Transverse colon (tissue), 4 donors: Measurements from ENCODE around the gene RPL18A. TPM values are rescaled to one million over a fixed set of nuclear protein-coding genes. Genes with fewer than 3 reads are reported as not detected.

Experiments used
- DNase-seq: peaks from one replicate; pipeline ENCODE4 v3.0.0-alpha.2; 2019
- H3K27ac ChIP-seq, 4 donors: fragments of 200-600 bp; sonication (generic); 2 replicates each; pipeline ENCODE4 v1.5.1; 2016 to 2018; ENCODE audit warnings: inconsistent platforms in 4 of 4
- H3K27me3 ChIP-seq: fragments of 200-600 bp; sonication (generic); 2 replicates; pipeline ENCODE4 v1.5.1; 2017; ENCODE audit warnings: inconsistent platforms
- H3K36me3 ChIP-seq, 4 donors: fragments of 200-600 bp; sonication (generic); 2 replicates each; pipeline ENCODE4 v1.5.1; 2017 to 2019; ENCODE audit warnings: inconsistent platforms in 4 of 4
- H3K4me1 ChIP-seq, 4 donors: fragments of 200-600 bp; sonication (generic); 2 replicates each; pipeline ENCODE4 v1.5.1; 2017 to 2020; ENCODE audit warnings: inconsistent platforms in 4 of 4
- H3K4me3 ChIP-seq, 4 donors: fragments of 200-600 bp; sonication (generic); 1 replicate in 1 of 4; 2 replicates in 3 of 4; pipeline versions ENCODE4 v1.5.1 to v1.6.1; 2017 to 2019; ENCODE audit warnings: inconsistent platforms in 4 of 4
- H3K9me3 ChIP-seq, 2 donors: fragments of 200-600 bp; sonication (generic); 2 replicates each; pipeline ENCODE4 v1.5.1; 2017 to 2019; ENCODE audit warnings: inconsistent platforms in 2 of 2
- EP300 ChIP-seq: sonication (generic); formaldehyde crosslinking; IDR thresholded peaks from one replicate; pipeline ENCODE4 v1.6.1; 2017; ENCODE audit warnings: antibody characterized with exemption, low read depth
- POLR2A ChIP-seq: fragments of 450-650 bp; IDR thresholded peaks from one replicate; pipeline ENCODE4 v1.6.1; 2016; ENCODE audit warnings: antibody characterized with exemption, mild to moderate bottlenecking, moderate library complexity
- POLR2AphosphoS5 ChIP-seq, 3 donors: sonication (generic); formaldehyde crosslinking; IDR thresholded peaks; one replicate each; pipeline ENCODE4 v1.6.1; 2016; ENCODE audit warnings: antibody characterized with exemption in 3 of 3
- WGBS, 2 donors: methylation state at CpG; one replicate each; pipeline ENCODE4 v1.1.5; 2018; ENCODE audit warnings: low coverage in 1 of 2; 5-methylcytosine and 5-hydroxymethylcytosine counted together
- in situ Hi-C, 4 donors: fragments of 200-750 bp; cut with MboI; loops; one replicate each; pipeline versions ENCODE4 v1.15.0 to v1.15.1; 2017; ENCODE audit warnings: low sequenced_read_pairs in 3 of 4, low pct_ligation_motif_present in 1 of 4, low pct_unique_long_range_greater_than_20kb in 1 of 4
- intact Hi-C: fragments of 100-400 bp; cut with DNase I; formaldehyde crosslinking; loops from one replicate; pipeline ENCODE4 v1.15.1; 2023; ENCODE audit warnings: low total_unique reads
- total RNA-seq, 4 donors: library from RNA; depleted of rRNA; stranded (reverse); fragments of >200 nt; gene quantifications; one replicate each; pipeline ENCODE4 v1.1.0, GENCODE V29; 2016
- TF ChIP-seq, protein P1 (sequence below), 5 experiments: fragments of 200-600 bp in 3 of 5; fragments of 450-650 bp in 2 of 5; sonication (generic) in 3 of 5; IDR thresholded peaks; 1 replicate in 2 of 5; 2 replicates in 3 of 5; pipeline ENCODE4 v1.5.1; 2016 to 2017; ENCODE audit warnings: antibody characterized with exemption in 5 of 5, inconsistent platforms in 3 of 5, mild to moderate bottlenecking in 2 of 5, moderate library complexity in 1 of 5

The RPL18A gene
- total RNA-seq, 4 donors from 2014 or later, result 727 to 1,372 (median 1,071) TPM

DNA sequence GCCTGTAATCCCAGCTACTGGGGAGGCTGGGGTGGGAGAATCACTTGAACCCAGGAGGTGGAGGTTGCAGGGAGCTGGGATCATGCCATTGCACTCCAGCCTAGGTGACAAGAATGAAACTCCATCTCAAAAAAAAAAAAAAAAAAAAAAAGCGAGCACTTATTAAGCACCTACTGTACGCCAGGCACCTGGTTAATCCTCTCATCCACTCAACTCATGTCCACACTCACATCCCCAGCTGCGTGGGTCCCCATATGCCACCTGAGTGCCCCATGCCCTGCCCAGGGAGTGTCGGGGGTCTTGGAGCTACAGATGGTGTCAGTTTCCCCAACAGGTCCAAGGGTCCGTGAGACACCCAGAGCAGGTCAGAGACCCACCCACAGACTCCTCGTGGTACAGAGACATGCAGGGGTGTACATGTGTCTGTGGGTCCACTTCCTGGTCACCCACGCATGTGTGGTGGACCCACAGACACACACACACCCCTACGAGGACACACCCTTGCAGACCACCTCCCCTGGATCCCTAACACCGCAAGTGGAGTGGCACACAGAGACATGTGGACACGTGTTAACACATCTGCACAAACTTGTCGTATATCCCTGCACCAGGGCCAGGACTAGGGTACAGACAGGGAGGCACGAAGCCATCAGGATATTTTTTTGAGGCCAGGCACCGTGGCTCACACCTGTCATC lies 41.9 kb upstream of the RPL18A start:
- 65 to 89% methylated on average over 3 to 11 of the region's 13 CpGs for WGBS, 2 donors
- Histone ChIP-seq H3K36me3 (no peaks in the 10 kb centered on the region), H3K27me3 (no peaks in the 10 kb centered on the region), H3K9me3 (no peaks in the 10 kb centered on the region), H3K27ac (no peak overlapping the region), H3K4me3 (no peak overlapping the region), H3K4me1 (no peaks in the 10 kb centered on the region)
- intact Hi-C loops, result no loop called here
- in situ Hi-C loops, result no loop called here
- TF ChIP-seq EP300 (no peak), POLR2A (peak; percentile 28)
- no peak for DNase-seq

DNA sequence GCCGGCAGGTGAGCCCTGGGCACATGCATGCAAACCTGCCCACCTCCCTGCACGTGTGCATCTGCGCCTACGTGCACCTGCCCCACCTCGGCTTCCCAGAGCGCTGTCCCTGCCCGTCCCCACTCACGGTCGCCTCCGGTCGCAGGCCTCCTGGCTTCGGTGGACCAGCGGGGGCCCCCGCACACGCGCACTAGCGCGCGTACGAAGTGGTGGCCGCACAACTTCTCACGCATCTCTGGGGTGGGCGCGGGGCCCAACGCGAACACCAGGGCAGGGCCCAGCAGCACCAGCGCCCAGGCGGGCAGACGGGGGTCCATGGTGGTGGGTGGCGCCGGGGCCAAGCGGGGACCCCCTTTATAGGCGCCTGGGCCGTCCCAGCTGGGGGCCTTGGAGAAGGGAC lies 38.5 kb upstream of the RPL18A start, which contains the start of gene INSL3:
TSS of gene INSL3 (minus strand) at position 330 of the 400 bp plus-strand sequence. CDS start at position 317, 13 bp downstream.
- TF ChIP-seq, protein P1, sequence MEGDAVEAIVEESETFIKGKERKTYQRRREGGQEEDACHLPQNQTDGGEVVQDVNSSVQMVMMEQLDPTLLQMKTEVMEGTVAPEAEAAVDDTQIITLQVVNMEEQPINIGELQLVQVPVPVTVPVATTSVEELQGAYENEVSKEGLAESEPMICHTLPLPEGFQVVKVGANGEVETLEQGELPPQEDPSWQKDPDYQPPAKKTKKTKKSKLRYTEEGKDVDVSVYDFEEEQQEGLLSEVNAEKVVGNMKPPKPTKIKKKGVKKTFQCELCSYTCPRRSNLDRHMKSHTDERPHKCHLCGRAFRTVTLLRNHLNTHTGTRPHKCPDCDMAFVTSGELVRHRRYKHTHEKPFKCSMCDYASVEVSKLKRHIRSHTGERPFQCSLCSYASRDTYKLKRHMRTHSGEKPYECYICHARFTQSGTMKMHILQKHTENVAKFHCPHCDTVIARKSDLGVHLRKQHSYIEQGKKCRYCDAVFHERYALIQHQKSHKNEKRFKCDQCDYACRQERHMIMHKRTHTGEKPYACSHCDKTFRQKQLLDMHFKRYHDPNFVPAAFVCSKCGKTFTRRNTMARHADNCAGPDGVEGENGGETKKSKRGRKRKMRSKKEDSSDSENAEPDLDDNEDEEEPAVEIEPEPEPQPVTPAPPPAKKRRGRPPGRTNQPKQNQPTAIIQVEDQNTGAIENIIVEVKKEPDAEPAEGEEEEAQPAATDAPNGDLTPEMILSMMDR (IDR thresholded peaks at IDR 0.05), result no peak
- TF ChIP-seq EP300 (no peak), POLR2AphosphoS5 (IDR thresholded peaks at IDR 0.05) (no peak), POLR2A (no peak)
- H3K36me3 ChIP-seq, result no peaks in the 10 kb centered on the region
- no peaks in the 10 kb centered on the region for H3K4me1 ChIP-seq
- no peak for DNase-seq
- no peaks in the 10 kb centered on the region for H3K27me3 ChIP-seq
- 79% methylated on average over 34 of the region's 34 CpGs; no CpG with 5 or more reads in 1 of the 2 donors for WGBS, 2 donors
- H3K27ac ChIP-seq, result no peak within 1 kb of the TSS
- in situ Hi-C loops, result no loop called here
- intact Hi-C loops, result no loop called here
- H3K4me3 ChIP-seq, result no peak within 1 kb of the TSS
- no peaks in the 10 kb centered on the region for H3K9me3 ChIP-seq

DNA sequence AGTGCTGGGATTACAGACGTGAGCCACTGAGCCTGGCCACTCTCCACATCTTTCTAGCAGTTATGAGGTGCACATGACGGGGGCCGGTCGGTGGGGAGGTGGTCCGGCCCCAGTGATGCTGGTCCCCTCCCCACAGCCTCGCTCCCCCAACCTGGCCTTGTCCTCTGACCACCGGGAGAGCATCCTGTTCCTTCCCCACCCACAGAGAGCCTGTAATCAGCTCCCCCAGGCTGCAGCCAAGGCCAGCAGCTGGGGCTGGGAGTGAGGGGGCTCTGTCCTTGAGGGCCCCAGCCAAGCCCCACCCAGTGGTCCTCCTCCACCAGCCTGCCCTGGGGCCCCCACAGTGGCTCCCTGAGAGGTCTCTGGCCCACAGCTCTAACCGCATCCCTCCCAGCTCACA lies 35.4 kb upstream of the RPL18A start:
- 33 to 75% methylated on average over 1 to 7 of the region's 8 CpGs for WGBS, 2 donors
- no peak for DNase-seq
- H3K27me3 ChIP-seq, result no peaks in the 10 kb centered on the region
- H3K27ac ChIP-seq, result no peak overlapping the region
- in situ Hi-C loops, result no loop called here
- H3K9me3 ChIP-seq, result no peaks in the 10 kb centered on the region
- no peaks in the 10 kb centered on the region for H3K4me1 ChIP-seq
- H3K36me3 ChIP-seq, result no peaks in the 10 kb centered on the region
- intact Hi-C loops, result no loop called here
- TF ChIP-seq EP300, result no peak
- TF ChIP-seq POLR2A, result no peak
- TF ChIP-seq POLR2AphosphoS5 (IDR thresholded peaks at IDR 0.05), result no peak
- TF ChIP-seq, protein P1 (IDR thresholded peaks at IDR 0.05), result no peak
- no peak overlapping the region for H3K4me3 ChIP-seq

DNA sequence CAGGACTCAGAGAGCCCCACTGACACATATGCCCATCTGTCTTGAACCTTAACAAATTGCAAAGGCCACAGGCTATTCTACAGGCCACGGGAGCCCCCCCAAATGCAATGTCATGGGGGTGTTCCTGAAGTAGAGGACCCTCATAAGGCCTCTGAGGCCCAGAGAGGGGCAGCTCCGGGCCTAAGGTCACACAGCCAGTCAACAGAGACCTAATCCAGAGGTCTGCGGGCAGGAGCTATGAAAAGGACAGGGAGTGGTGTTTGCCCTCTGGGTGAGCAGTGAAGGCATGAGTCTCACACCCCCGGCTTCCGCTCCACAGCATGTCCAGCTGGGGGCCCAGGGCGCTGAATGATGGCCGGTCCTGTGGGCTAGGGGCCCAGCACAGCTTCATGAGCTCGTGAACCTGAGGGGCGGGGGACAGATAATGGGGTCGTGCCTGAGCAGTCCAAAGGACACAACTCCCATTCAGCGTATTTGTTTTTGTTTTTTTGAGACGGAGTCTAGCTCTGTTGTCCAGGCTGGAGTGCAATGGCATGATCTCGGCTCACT lies 33.1 kb upstream of the RPL18A start:
- peaks cover 15% of the 10 kb centered on the region for H3K27me3 ChIP-seq

More for the DNA sequence above, 33.1 kb upstream of the RPL18A start:
- peaks cover 0 to 16% (median 5%) of the 10 kb centered on the region in 4 donors for H3K4me1 ChIP-seq
- no peak for DNase-seq
- H3K4me3 ChIP-seq, result no peak overlapping the region
- H3K36me3 ChIP-seq, result no peaks in the 10 kb centered on the region
- H3K9me3 ChIP-seq, result no peaks in the 10 kb centered on the region
- TF ChIP-seq, protein P1 (IDR thresholded peaks at IDR 0.05), result no peak
- no peak for TF ChIP-seq POLR2A
- TF ChIP-seq POLR2AphosphoS5 (IDR thresholded peaks at IDR 0.05), result no peak
- no peak for TF ChIP-seq EP300
- no peak overlapping the region for H3K27ac ChIP-seq
- 88 to 100% methylated on average over 1 to 13 of the region's 13 CpGs for WGBS, 2 donors
- intact Hi-C loops, result no loop called here
- in situ Hi-C loops, result no loop called here
